Liver (tissue), 9 donors: ENCODE results near the gene MARCHF2. TPM values are rescaled to one million over a fixed set of nuclear protein-coding genes. Genes with fewer than 3 reads are reported as not detected.

Experiments used
- DNase-seq: peaks from one replicate; pipeline ENCODE4 v3.0.0-alpha.2; 2017; ENCODE audit warnings: low spot score
- H3K27ac ChIP-seq, 2 donors: one replicate each; pipeline ENCODE4 v1.7.0; 2013; ENCODE audit warnings: inconsistent platforms in 2 of 2, low read length in 2 of 2, control low read depth in 1 of 2, low read depth in 1 of 2, mild to moderate bottlenecking in 1 of 2
- H3K27me3 ChIP-seq, 4 donors: one replicate each; pipeline versions ENCODE4 v1.6.1 to v1.7.0; 2013; ENCODE audit warnings: low read length in 3 of 4, inconsistent platforms in 1 of 4, mild to moderate bottlenecking in 1 of 4, moderate library complexity in 1 of 4; ENCODE audit not compliant: control insufficient read depth in 4 of 4, insufficient read depth in 4 of 4
- H3K36me3 ChIP-seq, 4 donors: one replicate each; pipeline versions ENCODE4 v1.6.1 to v1.7.0; 2013; ENCODE audit warnings: low read length in 3 of 4, mild to moderate bottlenecking in 3 of 4, low read depth in 1 of 4, moderate library complexity in 1 of 4; ENCODE audit not compliant: control insufficient read depth in 4 of 4, insufficient read depth in 3 of 4
- H3K4me1 ChIP-seq, 4 donors: one replicate each; pipeline versions ENCODE4 v1.6.1 to v1.7.0; 2013; ENCODE audit warnings: low read length in 3 of 4, mild to moderate bottlenecking in 3 of 4, moderate library complexity in 1 of 4; ENCODE audit not compliant: control insufficient read depth in 4 of 4, insufficient read depth in 4 of 4
- H3K4me3 ChIP-seq, 3 donors: one replicate each; pipeline versions ENCODE4 v1.6.1 to v1.7.0; 2013; ENCODE audit warnings: low read length in 3 of 3, control low read depth in 1 of 3, low read depth in 1 of 3, mild to moderate bottlenecking in 1 of 3
- H3K9ac ChIP-seq, 2 donors: one replicate each; pipeline ENCODE4 v1.7.0; 2013; ENCODE audit warnings: low read length in 2 of 2, mild to moderate bottlenecking in 2 of 2, moderate library complexity in 2 of 2, control low read depth in 1 of 2, low read depth in 1 of 2
- H3K9me3 ChIP-seq, 4 donors: one replicate each; pipeline versions ENCODE4 v1.6.1 to v1.7.0; 2013; ENCODE audit warnings: low read length in 3 of 4; ENCODE audit not compliant: control insufficient read depth in 4 of 4
- EGR1 ChIP-seq, 2 donors: IDR thresholded peaks; 2 replicates each; pipeline ENCODE4 v1.6.1; 2016 to 2018; ENCODE audit warnings: antibody characterized with exemption in 2 of 2, low read depth in 2 of 2
- FOXA1 ChIP-seq: IDR thresholded peaks from 2 replicates; pipeline ENCODE4 v1.6.1; 2016; ENCODE audit warnings: antibody characterized with exemption
- FOXA2 ChIP-seq: IDR thresholded peaks from 2 replicates; pipeline ENCODE4 v1.6.1; 2016; ENCODE audit warnings: antibody characterized with exemption
- GABPA ChIP-seq, 2 donors: IDR thresholded peaks in 1 of 2; conservative IDR thresholded peaks in 1 of 2; 2 replicates each; pipeline ENCODE4 v1.6.1; 2016; ENCODE audit warnings: antibody characterized with exemption in 2 of 2, mild to moderate bottlenecking in 1 of 2, moderate library complexity in 1 of 2
- HNF4A ChIP-seq, 2 donors: conservative IDR thresholded peaks; 2 replicates each; pipeline ENCODE4 v1.6.1; 2016; ENCODE audit warnings: antibody characterized with exemption in 2 of 2, mild to moderate bottlenecking in 2 of 2
- HNF4G ChIP-seq: IDR thresholded peaks from 2 replicates; pipeline ENCODE4 v1.6.1; 2016; ENCODE audit warnings: antibody characterized with exemption
- JUND ChIP-seq, 2 donors: IDR thresholded peaks; 2 replicates each; pipeline ENCODE4 v1.6.1; 2016; ENCODE audit warnings: antibody characterized with exemption in 2 of 2
- NR2F2 ChIP-seq: IDR thresholded peaks from 2 replicates; pipeline ENCODE4 v1.6.1; 2016; ENCODE audit warnings: antibody characterized with exemption
- RAD21 ChIP-seq, 2 donors: IDR thresholded peaks; 2 replicates each; pipeline ENCODE4 v1.6.1; 2016; ENCODE audit warnings: antibody characterized with exemption in 2 of 2, mild to moderate bottlenecking in 2 of 2
- RXRA ChIP-seq, 2 donors: IDR thresholded peaks; 2 replicates each; pipeline ENCODE4 v1.6.1; 2017 to 2018; ENCODE audit warnings: antibody characterized with exemption in 2 of 2, mild to moderate bottlenecking in 1 of 2
- SP1 ChIP-seq: IDR thresholded peaks from 2 replicates; pipeline ENCODE4 v1.6.1; 2018; ENCODE audit warnings: antibody characterized with exemption, mild to moderate bottlenecking
- TAF1 ChIP-seq: conservative IDR thresholded peaks from 2 replicates; pipeline ENCODE4 v1.6.1; 2016; ENCODE audit warnings: antibody characterized with exemption, mild to moderate bottlenecking
- YY1 ChIP-seq: IDR thresholded peaks from 2 replicates; pipeline ENCODE4 v1.6.1; 2016; ENCODE audit warnings: antibody characterized with exemption, mild to moderate bottlenecking
- WGBS: extraction: QIAGEN DNeasy Blood & Tissue Kit; methylation state at CpG from one replicate; pipeline ENCODE4 v1.1.7; 2013; 5-methylcytosine and 5-hydroxymethylcytosine counted together
- polyA plus RNA-seq, 2 donors: library from polyadenylated mRNA; stranded (reverse) in 1 of 2; unstranded in 1 of 2; fragments of 200-250 nt in 1 of 2; fragments of >200 nt in 1 of 2; fragmentation: Nextera tagmentation in 1 of 2; extraction: Ambion mirVana in 1 of 2; gene quantifications; one replicate each; pipeline versions ENCODE4 v1.2.1 to v1.2.3, GENCODE V29; 2013 to 2015
- total RNA-seq, 2 donors: library from RNA; depleted of rRNA; stranded (reverse); fragments of >200 nt; gene quantifications; one replicate each; pipeline ENCODE4 v1.2.3, GENCODE V29; 2014
- TF ChIP-seq, protein P1 (sequence below): fragments of 150-350 bp; IDR thresholded peaks from 2 replicates; pipeline ENCODE4 v1.5.1; 2017; ENCODE audit warnings: improper control_type of control experiment, low read depth, low read length; ENCODE audit not compliant: missing input control
- TF ChIP-seq, protein P2 (sequence below): IDR thresholded peaks from 2 replicates; pipeline ENCODE4 v1.6.1; 2016; ENCODE audit warnings: antibody characterized with exemption, mild to moderate bottlenecking
- TF ChIP-seq, protein P3 (sequence below): IDR thresholded peaks from 2 replicates; pipeline ENCODE4 v1.6.1; 2016; ENCODE audit warnings: antibody characterized with exemption
- TF ChIP-seq, protein P4 (sequence below): IDR thresholded peaks from 2 replicates; pipeline ENCODE4 v1.6.1; 2016; ENCODE audit warnings: antibody characterized with exemption
- TF ChIP-seq, protein P5 (sequence below): IDR thresholded peaks from 2 replicates; pipeline ENCODE4 v1.6.1; 2016; ENCODE audit warnings: antibody characterized with exemption
- donor health status: healthy.
- donor health status: healthy.
- donor health status: healthy.
- donor health status: healthy.
- donor health status: healthy.

MARCHF2 gene
- total and polyA plus RNA-seq, 4 donors, result 21.6 to 89.5 (median 58.8) TPM

DNA sequence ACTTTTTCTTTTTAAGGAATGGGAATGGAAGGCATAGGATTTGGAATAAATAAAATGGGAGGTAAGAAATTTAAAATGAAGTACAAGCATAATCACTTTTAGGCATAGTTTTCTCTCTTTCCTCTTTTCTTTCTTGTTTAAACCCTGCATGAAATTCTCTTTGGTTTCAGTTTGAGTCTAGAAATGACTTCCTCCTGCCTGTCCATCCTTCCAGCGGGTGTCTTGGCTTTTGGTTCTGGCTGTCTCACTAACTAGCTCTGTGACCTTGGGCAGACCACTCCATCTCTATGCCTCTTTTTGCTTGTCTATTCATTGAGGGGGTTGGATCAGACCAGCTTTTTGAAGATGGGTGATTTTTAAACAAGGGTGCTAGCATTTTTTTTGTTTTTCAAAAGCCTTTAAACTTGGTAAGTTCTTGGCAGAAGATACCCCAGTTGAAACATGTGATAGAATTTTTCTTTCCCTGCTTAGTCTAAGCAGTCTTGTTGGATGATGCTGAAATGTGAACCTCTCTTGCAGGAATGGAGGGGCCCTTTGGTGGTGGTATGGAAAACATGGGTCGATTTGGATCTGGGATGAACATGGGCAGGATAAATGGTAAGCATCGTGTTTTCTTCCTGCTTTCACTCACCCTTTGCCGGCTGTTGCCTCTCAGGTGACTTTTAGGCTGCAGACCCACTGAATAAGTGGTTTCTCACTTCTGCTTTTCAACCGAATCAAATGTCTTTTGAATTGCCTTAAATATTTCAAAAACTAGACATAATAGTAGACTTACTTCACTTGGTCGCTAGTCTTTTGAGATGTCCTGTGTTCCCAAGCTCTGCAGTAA lies 60.8 kb downstream of the MARCHF2 start (continued):
- TF ChIP-seq, protein P1, sequence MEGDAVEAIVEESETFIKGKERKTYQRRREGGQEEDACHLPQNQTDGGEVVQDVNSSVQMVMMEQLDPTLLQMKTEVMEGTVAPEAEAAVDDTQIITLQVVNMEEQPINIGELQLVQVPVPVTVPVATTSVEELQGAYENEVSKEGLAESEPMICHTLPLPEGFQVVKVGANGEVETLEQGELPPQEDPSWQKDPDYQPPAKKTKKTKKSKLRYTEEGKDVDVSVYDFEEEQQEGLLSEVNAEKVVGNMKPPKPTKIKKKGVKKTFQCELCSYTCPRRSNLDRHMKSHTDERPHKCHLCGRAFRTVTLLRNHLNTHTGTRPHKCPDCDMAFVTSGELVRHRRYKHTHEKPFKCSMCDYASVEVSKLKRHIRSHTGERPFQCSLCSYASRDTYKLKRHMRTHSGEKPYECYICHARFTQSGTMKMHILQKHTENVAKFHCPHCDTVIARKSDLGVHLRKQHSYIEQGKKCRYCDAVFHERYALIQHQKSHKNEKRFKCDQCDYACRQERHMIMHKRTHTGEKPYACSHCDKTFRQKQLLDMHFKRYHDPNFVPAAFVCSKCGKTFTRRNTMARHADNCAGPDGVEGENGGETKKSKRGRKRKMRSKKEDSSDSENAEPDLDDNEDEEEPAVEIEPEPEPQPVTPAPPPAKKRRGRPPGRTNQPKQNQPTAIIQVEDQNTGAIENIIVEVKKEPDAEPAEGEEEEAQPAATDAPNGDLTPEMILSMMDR, result no peak
- TF ChIP-seq, protein P2, sequence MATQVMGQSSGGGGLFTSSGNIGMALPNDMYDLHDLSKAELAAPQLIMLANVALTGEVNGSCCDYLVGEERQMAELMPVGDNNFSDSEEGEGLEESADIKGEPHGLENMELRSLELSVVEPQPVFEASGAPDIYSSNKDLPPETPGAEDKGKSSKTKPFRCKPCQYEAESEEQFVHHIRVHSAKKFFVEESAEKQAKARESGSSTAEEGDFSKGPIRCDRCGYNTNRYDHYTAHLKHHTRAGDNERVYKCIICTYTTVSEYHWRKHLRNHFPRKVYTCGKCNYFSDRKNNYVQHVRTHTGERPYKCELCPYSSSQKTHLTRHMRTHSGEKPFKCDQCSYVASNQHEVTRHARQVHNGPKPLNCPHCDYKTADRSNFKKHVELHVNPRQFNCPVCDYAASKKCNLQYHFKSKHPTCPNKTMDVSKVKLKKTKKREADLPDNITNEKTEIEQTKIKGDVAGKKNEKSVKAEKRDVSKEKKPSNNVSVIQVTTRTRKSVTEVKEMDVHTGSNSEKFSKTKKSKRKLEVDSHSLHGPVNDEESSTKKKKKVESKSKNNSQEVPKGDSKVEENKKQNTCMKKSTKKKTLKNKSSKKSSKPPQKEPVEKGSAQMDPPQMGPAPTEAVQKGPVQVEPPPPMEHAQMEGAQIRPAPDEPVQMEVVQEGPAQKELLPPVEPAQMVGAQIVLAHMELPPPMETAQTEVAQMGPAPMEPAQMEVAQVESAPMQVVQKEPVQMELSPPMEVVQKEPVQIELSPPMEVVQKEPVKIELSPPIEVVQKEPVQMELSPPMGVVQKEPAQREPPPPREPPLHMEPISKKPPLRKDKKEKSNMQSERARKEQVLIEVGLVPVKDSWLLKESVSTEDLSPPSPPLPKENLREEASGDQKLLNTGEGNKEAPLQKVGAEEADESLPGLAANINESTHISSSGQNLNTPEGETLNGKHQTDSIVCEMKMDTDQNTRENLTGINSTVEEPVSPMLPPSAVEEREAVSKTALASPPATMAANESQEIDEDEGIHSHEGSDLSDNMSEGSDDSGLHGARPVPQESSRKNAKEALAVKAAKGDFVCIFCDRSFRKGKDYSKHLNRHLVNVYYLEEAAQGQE, result no peak

GRCh38 chr19:8475005-8475404 lies 61.9 kb downstream of the MARCHF2 start:
- Histone ChIP-seq H3K36me3 (peaks cover 9 to 84% (median 61%) of the 10 kb centered on the region in 4 donors), H3K4me3 (no peak overlapping the region), H3K9ac (no peak overlapping the region), H3K27me3 (no peaks in the 10 kb centered on the region), H3K4me1 (no peaks in the 10 kb centered on the region), H3K9me3 (no peaks in the 10 kb centered on the region), H3K27ac (no peak overlapping the region)
- WGBS, result 95% methylated on average over 1 of the region's 1 CpG
- TF ChIP-seq FOXA2 (no peak), HNF4G (no peak), HNF4A (conservative IDR thresholded peaks at IDR 0.05) (no peak), JUND (IDR thresholded peaks at IDR 0.05) (no peak), SP1 (no peak), RAD21 (IDR thresholded peaks at IDR 0.05) (no peak), RXRA (IDR thresholded peaks at IDR 0.05) (no peak), NR2F2 (no peak), EGR1 (IDR thresholded peaks at IDR 0.05; ENCODE audit: low read depth in 2 of 2) (no peak), GABPA (IDR thresholded peaks at IDR 0.05 in 1 of 2, conservative IDR thresholded peaks at IDR 0.05 in 1 of 2) (no peak), YY1 (no peak), FOXA1 (no peak), TAF1 (no peak)
- TF ChIP-seq, protein P3, sequence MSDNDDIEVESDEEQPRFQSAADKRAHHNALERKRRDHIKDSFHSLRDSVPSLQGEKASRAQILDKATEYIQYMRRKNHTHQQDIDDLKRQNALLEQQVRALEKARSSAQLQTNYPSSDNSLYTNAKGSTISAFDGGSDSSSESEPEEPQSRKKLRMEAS, result no peak
- TF ChIP-seq, protein P2, result no peak
- TF ChIP-seq, protein P4, sequence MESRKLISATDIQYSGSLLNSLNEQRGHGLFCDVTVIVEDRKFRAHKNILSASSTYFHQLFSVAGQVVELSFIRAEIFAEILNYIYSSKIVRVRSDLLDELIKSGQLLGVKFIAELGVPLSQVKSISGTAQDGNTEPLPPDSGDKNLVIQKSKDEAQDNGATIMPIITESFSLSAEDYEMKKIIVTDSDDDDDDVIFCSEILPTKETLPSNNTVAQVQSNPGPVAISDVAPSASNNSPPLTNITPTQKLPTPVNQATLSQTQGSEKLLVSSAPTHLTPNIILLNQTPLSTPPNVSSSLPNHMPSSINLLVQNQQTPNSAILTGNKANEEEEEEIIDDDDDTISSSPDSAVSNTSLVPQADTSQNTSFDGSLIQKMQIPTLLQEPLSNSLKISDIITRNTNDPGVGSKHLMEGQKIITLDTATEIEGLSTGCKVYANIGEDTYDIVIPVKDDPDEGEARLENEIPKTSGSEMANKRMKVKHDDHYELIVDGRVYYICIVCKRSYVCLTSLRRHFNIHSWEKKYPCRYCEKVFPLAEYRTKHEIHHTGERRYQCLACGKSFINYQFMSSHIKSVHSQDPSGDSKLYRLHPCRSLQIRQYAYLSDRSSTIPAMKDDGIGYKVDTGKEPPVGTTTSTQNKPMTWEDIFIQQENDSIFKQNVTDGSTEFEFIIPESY, result no peak
- TF ChIP-seq, protein P5, sequence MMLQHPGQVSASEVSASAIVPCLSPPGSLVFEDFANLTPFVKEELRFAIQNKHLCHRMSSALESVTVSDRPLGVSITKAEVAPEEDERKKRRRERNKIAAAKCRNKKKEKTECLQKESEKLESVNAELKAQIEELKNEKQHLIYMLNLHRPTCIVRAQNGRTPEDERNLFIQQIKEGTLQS, result no peak
- TF ChIP-seq, protein P1, result no peak
- no peak for DNase-seq
